Type B pancreatic cell (in vitro differentiated cells): ENCODE data around the gene NDUFB2. TPM values are rescaled to one million over a fixed set of nuclear protein-coding genes. Genes with fewer than 3 reads are reported as not detected.

Experiments
- DNase-seq: peaks from one replicate; pipeline ENCODE4 v3.0.0; 2021; ENCODE audit warnings: mixed read lengths; ENCODE audit not compliant: unreplicated experiment; ENCODE audit errors: extremely low spot score
- H3K27ac Mint-ChIP-seq: 2 replicates; pipeline ENCODE4 v1.8.0; 2021; ENCODE audit warnings: mild to moderate bottlenecking, mixed read lengths
- H3K27me3 Mint-ChIP-seq: 2 replicates; pipeline ENCODE4 v1.8.0; 2021; ENCODE audit warnings: mixed read lengths
- H3K36me3 Mint-ChIP-seq: 2 replicates; pipeline ENCODE4 v1.8.0; 2021; ENCODE audit warnings: mixed read lengths
- H3K4me1 Mint-ChIP-seq: one replicate; pipeline ENCODE4 v1.8.0; 2021; ENCODE audit warnings: mixed read lengths; ENCODE audit not compliant: unreplicated experiment
- H3K4me3 Mint-ChIP-seq: 2 replicates; pipeline ENCODE4 v1.8.0; 2021; ENCODE audit warnings: mild to moderate bottlenecking, mixed read lengths
- H3K9me3 Mint-ChIP-seq: 2 replicates; pipeline ENCODE4 v1.8.0; 2021; ENCODE audit warnings: mixed read lengths
- total RNA-seq: library from RNA; stranded (reverse); gene quantifications from 2 replicates; pipeline ENCODE4 v1.2.1, GENCODE V29; 2021; ENCODE audit warnings: low replicate concordance
- TF ChIP-seq, protein P1 (sequence below): fragments of 200-600 bp; sonication (generic); conservative IDR thresholded peaks from 2 replicates; pipeline ENCODE4 v1.5.0; 2021; ENCODE audit warnings: antibody characterized with exemption, mild to moderate bottlenecking

Gene NDUFB2
- total RNA-seq, 1 donor from 2014 or later: 179 TPM

DNA sequence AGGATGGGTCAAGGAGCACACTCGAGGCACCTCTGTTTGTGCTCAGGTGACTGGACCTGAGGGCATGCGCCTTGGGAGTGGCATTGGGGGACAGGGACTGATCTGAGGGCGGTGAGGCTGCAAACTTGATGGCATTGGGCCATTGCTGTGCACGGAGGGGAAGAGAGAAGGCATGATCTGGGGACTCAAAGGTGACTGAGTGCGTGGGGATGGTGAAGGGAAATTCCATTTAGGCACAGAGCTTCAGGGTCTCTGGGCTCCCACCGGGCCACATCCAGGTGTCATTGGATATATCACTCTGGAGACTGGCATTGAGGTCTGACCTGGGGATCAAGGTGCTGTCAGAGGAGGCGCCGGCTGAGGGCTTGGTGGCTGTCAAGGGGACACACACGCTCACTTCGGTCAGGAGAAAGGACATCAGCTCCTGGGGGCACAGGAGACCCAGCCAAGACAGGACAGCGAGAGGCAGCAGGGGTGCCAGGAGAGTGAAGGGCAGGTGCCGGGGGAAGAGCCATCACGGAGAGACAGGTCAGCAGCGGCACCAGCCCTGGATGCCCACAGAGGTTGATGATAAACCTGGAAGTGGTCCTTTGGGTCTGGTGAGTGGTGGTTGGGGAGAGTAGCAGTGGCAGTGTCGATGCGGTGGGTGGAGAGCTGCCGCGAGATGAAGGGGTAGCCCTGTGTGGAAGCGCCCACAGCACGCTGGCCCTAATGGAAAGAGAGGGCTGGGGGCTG lies 18.3 kb upstream of the NDUFB2 start:
- Mint-ChIP-seq H3K27me3 (no peaks in the 10 kb centered on the region), H3K4me1 (peaks cover 16% of the 10 kb centered on the region), H3K9me3 (no peaks in the 10 kb centered on the region), H3K36me3 (peaks cover 25% of the 10 kb centered on the region), H3K4me3 (no peak overlapping the region), H3K27ac (no peak overlapping the region)
- DNase-seq: no peak
- TF ChIP-seq, protein P1, sequence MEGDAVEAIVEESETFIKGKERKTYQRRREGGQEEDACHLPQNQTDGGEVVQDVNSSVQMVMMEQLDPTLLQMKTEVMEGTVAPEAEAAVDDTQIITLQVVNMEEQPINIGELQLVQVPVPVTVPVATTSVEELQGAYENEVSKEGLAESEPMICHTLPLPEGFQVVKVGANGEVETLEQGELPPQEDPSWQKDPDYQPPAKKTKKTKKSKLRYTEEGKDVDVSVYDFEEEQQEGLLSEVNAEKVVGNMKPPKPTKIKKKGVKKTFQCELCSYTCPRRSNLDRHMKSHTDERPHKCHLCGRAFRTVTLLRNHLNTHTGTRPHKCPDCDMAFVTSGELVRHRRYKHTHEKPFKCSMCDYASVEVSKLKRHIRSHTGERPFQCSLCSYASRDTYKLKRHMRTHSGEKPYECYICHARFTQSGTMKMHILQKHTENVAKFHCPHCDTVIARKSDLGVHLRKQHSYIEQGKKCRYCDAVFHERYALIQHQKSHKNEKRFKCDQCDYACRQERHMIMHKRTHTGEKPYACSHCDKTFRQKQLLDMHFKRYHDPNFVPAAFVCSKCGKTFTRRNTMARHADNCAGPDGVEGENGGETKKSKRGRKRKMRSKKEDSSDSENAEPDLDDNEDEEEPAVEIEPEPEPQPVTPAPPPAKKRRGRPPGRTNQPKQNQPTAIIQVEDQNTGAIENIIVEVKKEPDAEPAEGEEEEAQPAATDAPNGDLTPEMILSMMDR: no peak

DNA sequence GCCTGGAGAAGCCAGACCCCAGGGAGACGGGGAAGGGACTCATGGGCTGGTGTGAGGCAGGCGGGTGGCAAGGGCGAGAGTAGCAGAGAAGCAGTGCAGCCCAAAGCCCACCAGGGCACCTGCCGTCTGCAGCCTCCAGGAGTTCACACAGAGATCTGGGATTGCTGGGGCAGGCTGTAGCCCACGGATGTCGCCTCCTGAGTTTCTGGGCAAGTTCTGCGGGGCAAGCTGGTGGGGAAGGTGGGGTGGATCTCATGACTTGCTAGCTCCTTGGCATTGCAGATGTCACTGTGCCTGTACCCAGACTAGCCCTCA lies 17.7 kb upstream of the NDUFB2 start:
- H3K27me3 Mint-ChIP-seq: no peaks in the 10 kb centered on the region
- DNase-seq: no peak
- H3K9me3 Mint-ChIP-seq: no peaks in the 10 kb centered on the region
- no peak overlapping the region for H3K27ac Mint-ChIP-seq
- H3K4me1 Mint-ChIP-seq: peaks cover 16% of the 10 kb centered on the region
- H3K4me3 Mint-ChIP-seq: no peak overlapping the region
- H3K36me3 Mint-ChIP-seq: peaks cover 26% of the 10 kb centered on the region
- TF ChIP-seq, protein P1: no peak

DNA sequence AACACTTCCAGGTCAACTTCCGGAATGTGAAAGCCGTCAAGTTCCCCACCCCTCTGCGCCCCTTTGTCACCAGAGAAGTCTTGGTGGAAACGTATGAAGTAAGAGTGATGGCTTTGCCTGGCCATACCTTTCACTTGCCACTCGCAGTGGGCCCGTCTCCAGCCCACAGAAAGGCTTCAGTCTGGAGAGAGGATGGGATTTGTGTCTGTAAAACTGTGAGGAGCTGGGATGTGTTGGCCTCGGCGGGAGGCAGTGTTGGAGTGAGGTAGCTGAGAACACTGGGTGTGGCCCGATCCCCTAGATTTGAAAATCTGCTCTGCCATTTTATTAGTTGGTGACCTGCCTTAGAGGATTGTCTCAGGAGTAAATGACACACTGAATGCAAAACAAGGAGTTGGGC lies 17.3 kb upstream of the NDUFB2 start:
- Mint-ChIP-seq H3K36me3 (peaks cover 30% of the 10 kb centered on the region), H3K4me1 (peaks cover 14% of the 10 kb centered on the region), H3K27ac (no peak overlapping the region), H3K27me3 (no peaks in the 10 kb centered on the region), H3K9me3 (no peaks in the 10 kb centered on the region), H3K4me3 (no peak overlapping the region)
- DNase-seq: no peak
- TF ChIP-seq, protein P1: no peak

DNA sequence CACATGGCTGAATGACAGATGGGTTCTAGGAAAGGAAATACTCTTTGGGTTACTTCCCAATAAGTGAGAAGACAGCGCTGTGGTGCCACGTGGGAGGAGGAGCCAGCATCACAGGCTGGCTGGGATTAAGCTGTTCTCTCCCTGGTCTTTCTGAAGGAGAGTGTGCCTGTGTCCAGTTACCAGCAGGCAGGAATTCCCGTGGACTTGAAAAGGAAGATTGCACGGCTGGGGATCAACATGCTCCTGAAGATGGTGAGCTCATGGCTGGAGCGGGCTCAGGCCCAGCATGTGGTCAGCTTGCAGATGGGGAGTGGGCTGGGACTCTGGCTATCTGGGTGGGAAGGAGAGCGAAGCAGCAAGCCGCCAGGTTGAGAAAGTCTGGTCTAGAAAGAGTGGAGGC lies 15.6 kb upstream of the NDUFB2 start:
- no peaks in the 10 kb centered on the region for H3K27me3 Mint-ChIP-seq
- no peak overlapping the region for H3K27ac Mint-ChIP-seq
- TF ChIP-seq, protein P1: no peak

DNA sequence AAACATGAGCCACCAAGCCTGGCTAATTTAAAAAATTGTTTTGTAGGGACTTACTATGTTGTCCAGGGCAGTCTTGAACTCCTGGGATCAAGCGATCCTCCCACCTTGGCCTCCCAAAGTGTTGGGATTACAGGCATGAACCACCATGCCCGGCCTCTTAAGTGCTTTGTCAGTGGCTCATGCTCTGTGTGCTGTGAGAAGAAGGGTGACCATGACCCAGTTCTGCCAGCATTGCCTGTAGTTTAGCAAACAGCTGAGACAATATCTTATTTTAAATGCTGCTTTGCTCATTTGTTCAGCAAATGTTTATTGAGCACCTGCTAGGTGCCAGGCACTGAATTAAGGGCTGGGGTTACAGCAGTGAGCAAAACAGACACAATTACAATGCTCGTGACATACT lies 14.7 kb upstream of the NDUFB2 start:
- H3K27me3 Mint-ChIP-seq: no peaks in the 10 kb centered on the region
- no peaks in the 10 kb centered on the region for H3K4me1 Mint-ChIP-seq
- TF ChIP-seq, protein P1: no peak
- no peak overlapping the region for H3K27ac Mint-ChIP-seq
- peaks cover 30% of the 10 kb centered on the region for H3K36me3 Mint-ChIP-seq
- H3K4me3 Mint-ChIP-seq: no peak overlapping the region
- H3K9me3 Mint-ChIP-seq: no peaks in the 10 kb centered on the region
- DNase-seq: no peak

More for the DNA sequence above, 15.6 kb upstream of the NDUFB2 start:
- H3K4me3 Mint-ChIP-seq: no peak overlapping the region
- DNase-seq: no peak
- peaks cover 30% of the 10 kb centered on the region for H3K36me3 Mint-ChIP-seq
- no peaks in the 10 kb centered on the region for H3K4me1 Mint-ChIP-seq
- H3K9me3 Mint-ChIP-seq: no peaks in the 10 kb centered on the region
